RPMI7951 (cell line): Measurements from ENCODE around the gene TANK. TPM values are rescaled to one million over a fixed set of nuclear protein-coding genes. Genes with fewer than 3 reads are reported as not detected.

Experiments used
- DNase-seq: peaks from one replicate; pipeline ENCODE4 v3.0.0-alpha.2; 2012; ENCODE audit warnings: low read depth
- total RNA-seq: library from RNA; depleted of rRNA; stranded (reverse); fragments of >200 nt; shearing (Covaris generic); gene quantifications from 2 replicates; pipeline ENCODE4 v1.2.3, GENCODE V29; 2014

The TANK gene
- total RNA-seq, 1 experiment from 2014 or later: 125 TPM

DNA sequence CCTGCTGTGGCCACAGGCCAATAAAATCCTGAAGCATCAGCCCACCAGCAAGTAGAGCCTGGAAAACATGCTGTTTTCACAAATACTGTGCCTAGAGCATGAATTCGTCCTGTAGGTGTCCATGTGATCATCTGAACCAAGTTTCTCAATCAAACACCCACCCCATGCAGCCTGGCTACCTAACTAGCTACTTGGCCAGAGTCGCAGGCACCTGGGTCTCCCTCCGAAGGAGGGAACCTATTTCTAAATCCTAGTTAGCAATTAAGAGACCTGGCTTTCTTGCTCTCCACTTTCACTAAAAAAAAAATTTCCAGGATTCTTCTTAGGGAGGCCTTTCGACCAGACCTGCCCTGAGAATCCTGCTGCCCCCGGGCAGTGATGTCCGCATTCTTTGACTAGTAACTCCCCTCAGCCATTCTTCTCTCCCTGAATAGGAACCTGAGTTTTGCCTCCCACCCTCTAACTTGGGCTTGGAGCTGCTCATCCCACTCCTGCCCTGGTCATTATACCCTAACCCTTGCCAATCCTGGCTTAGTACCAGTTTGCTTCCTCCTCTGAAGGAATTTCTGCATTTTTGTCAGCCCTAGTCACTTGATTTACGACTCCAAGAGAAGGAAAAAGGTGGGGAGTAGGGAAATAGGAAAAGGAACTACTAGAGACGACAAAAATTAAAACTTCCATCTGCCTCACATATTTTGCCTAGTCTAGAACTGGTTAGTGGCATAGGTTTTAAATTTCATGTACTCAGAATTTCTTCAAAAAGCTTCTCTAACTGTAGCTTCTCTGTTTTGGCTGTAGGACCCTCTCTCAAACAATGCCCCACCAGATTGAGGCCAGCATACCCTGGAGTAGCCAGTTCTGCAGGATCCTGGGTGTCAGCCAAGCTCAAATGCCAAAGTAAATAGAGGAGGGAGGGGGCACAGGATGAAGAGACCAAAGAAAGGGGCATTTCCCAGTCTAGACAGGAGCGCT is 25.4 kb upstream of the TANK start:
- DNase-seq: peak; percentile 67

- DNase-seq: peak; percentile 7
These were observed 24.2 kb upstream of the TANK start for GRCh38 chr2:161135951-161136593.

- DNase-seq: peak; percentile 88
These were observed 23.4 kb upstream of the TANK start for GRCh38 chr2:161136696-161137324.

DNA sequence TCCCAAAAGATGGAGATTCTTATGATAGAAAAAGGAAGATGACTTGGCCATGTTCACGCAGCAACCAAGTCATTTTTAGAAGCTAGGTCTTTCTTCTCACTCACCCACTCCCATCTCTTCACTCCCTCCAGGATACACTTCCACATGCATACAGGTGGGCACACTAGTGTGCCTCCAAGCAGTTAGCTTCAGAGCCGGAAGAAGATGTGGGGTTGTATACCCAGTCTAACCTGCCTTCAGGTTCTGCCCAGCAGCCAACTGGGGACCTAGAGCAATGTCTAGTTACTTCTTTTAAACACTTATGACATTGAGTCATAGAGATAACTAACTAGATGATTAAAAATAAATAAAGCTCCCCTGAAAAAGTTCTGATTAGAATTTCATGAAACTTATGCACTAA is 21.8 kb upstream of the TANK start:
- DNase-seq: no peak

- DNase-seq: peak; percentile 54
These were observed 20.9 kb upstream of the TANK start for GRCh38 chr2:161139098-161139987.

DNA sequence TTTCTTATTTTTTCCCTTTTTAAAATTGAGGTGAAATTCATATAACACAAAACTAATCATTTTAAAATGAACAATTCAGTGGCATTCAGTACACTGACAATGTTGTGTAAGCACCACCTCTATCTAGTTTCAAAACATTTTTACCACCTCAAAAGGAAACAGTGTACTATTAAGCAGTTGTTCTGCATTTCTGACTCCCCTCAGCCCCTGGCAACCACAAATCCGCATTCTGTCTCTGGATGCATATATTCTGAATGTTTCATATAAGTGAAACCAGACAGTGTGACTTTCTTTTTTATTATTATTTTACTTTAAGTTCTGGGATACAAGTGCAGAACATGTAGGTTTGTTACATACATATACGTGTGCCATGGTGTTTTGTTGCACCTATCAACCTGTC is 19.2 kb upstream of the TANK start:
- no peak for DNase-seq

- no peak for DNase-seq
These were observed 13.9 kb upstream of the TANK start for GRCh38 chr2:161146209-161146775.

DNA sequence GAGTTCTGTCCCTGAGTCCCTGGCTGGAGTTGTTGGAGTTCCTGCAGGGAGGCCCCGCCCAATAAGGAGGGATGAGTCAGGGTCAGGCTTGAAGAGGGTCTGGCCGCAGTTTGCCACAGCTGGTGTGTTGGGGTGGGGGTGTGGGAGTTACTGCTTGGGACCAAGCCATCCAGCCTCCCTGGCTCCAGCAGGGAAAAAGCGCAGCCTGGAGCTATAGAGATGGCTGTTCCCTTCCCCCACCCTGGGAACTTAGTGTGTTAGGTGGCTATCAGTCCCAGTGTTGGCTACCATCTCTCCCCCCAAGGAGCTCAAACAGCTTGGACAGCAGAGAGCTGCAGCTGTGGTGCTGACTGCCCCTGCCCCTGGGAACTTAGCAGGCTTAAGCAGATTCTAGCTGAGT is 13.2 kb upstream of the TANK start:
- DNase-seq: no peak

DNA sequence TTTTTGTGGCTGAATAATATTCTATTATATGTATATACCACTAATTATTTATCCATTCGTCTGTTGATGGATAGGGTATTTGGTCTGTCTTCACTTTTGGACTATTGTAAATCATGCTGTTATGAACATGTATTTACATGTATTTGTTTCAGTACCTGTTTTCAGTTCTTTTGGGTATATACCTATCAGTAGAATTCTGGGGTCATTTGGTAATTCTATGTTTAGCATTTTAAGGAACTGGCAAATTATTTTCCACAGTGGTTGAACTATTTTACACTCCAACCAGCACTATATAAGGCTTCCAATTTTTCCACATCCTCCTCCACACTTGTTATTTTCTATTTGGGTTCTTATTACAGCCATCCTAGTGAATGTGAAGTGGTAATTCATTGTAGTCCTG is 12.4 kb upstream of the TANK start:
- no peak for DNase-seq

GRCh38 chr2:161150704-161151103 is 9.5 kb upstream of the TANK start:
- DNase-seq: no peak

GRCh38 chr2:161152302-161152701 is 7.9 kb upstream of the TANK start:
- DNase-seq: no peak

- no peak for DNase-seq
These were observed 1.3 kb upstream of the TANK start for GRCh38 chr2:161158882-161159281.

DNA sequence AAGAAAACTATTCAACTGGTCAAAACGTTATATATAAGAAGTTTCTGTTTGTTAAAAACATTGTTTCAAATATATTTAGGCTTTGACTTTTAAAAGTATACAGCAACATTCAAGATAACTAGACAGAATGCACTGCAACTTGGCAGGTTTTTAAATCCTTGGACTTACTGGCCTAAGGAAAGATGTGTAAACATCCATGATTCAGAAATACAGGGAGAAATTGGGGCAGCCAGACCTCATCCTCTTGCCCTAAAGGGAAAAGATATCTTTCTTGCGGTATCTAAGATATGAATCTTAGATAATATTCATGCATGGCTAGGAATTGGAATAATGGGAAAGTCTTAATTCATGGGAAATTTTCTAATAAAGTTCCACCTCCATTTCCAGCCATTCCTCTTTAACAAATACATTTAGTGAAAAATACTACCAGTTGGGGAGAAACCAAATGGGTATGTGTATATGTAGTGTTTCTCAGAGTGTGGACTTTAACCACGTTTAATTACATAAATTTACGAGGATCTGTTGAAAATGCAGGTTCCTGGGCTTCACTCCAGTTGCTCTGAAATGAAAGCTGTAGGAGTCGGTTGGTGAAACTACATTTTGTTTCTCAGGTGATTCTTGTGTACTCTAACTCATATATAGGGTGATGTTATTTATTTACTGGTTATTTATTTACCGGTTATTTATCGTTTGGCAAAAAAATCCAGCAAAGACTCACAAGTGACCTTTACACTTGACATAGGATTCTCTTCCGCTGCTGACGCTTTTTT is 587 bp upstream of the TANK start:
- DNase-seq: no peak

- DNase-seq: no peak
These were observed 962 bp downstream of the TANK start for GRCh38 chr2:161161074-161161706.

GRCh38 chr2:161163440-161163839 is 3.2 kb downstream of the TANK start:
- no peak for DNase-seq

GRCh38 chr2:161164161-161164560 is 3.9 kb downstream of the TANK start:
- DNase-seq: no peak

DNA sequence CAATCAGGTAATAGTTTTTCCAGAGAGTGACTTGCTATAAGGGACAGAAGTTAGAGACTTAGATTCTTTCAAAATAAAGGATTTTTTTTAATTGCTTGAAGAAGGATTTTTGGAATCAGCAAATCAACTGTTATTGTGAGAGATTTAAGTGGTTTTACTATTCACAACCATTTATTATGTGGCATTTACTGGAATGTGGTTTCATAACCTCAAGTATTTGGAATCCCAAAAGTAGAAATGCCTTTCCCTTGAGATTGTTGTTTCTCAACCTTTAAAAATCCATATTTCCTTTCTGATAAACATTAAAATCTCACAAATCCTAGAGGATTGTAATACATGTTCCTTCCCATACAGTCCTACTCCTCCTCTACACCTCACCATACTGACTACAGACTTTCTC is 5.0 kb downstream of the TANK start:
- peak; percentile 16 for DNase-seq

GRCh38 chr2:161165811-161166210 is 5.6 kb downstream of the TANK start:
- DNase-seq: no peak

GRCh38 chr2:161166538-161167409 is 6.5 kb downstream of the TANK start:
- DNase-seq: peak; percentile 17
